ENCODE results near the gene CYREN. TPM values are rescaled to one million over a fixed set of nuclear protein-coding genes. Genes with fewer than 3 reads are reported as not detected.

The CYREN gene
- total and polyA plus RNA-seq, 2 donors (not counting 1 experiment from before 2014, with no cell fraction given), result 24.4 to 34.5 TPM

GRCh38 chr7:135180122-135180521 is 9.6 kb upstream of the CYREN start:
- Histone ChIP-seq H3K4me1 (ENCODE audit: control insufficient read depth, extremely low read depth, insufficient read depth, low read length) (no peaks in the 10 kb centered on the region), H3K27ac (ENCODE audit: insufficient read depth, low read length) (no peak overlapping the region), H3K36me3 (ENCODE audit: control insufficient read depth, insufficient read depth, low read length) (peaks cover 4% of the 10 kb centered on the region), H3K4me3 (replicated peaks in 1 of 4; ENCODE audit: control extremely low read depth in 1 of 4, insufficient read depth in 1 of 4, low read depth in 3 of 4, low read length in 4 of 4) (no peak overlapping the region), H2AFZ (ENCODE audit: low read length) (no peak overlapping the region), H3K9me3 (ENCODE audit: control insufficient read depth, insufficient read depth, low read depth, low read length) (peaks cover 2% of the 10 kb centered on the region), H3K27me3 (ENCODE audit: control insufficient read depth, insufficient read depth, low read length) (no peaks in the 10 kb centered on the region), H4K20me1 (ENCODE audit: control insufficient read depth, extremely low read depth, insufficient read depth, low read length) (no peaks in the 10 kb centered on the region), H3K4me2 (ENCODE audit: extremely low read depth, insufficient read depth, low read length) (no peak overlapping the region), H3K79me2 (ENCODE audit: control insufficient read depth, insufficient read depth, low read length) (no peaks in the 10 kb centered on the region), H3K9ac (ENCODE audit: insufficient read depth, low read length) (no peak overlapping the region)
- TF ChIP-seq CTCF (conservative IDR thresholded peaks at IDR 0.05 in 1 of 2, IDR thresholded peaks at IDR 0.05 in 1 of 2; ENCODE audit: low read depth in 1 of 2, low read length in 2 of 2) (no peak), EZH2 (IDR thresholded peaks at IDR 0.05; ENCODE audit: low read length, missing control alignments) (no peak)
- no peak for DNase-seq (ENCODE audit: low read depth in 2 of 2)

- peaks cover 2% of the 10 kb centered on the region for H3K9me3 ChIP-seq (ENCODE audit: control insufficient read depth, insufficient read depth, low read depth, low read length)
- H3K27me3 ChIP-seq (ENCODE audit: control insufficient read depth, insufficient read depth, low read length), result no peaks in the 10 kb centered on the region
- TF ChIP-seq CTCF (conservative IDR thresholded peaks at IDR 0.05 in 1 of 2, IDR thresholded peaks at IDR 0.05 in 1 of 2; ENCODE audit: low read depth in 1 of 2, low read length in 2 of 2) (no peak), EZH2 (IDR thresholded peaks at IDR 0.05; ENCODE audit: low read length, missing control alignments) (no peak)
- H3K4me2 ChIP-seq (ENCODE audit: extremely low read depth, insufficient read depth, low read length), result no peak overlapping the region
- no peaks in the 10 kb centered on the region for H3K79me2 ChIP-seq (ENCODE audit: control insufficient read depth, insufficient read depth, low read length)
- H4K20me1 ChIP-seq (ENCODE audit: control insufficient read depth, extremely low read depth, insufficient read depth, low read length), result no peaks in the 10 kb centered on the region
- H3K27ac ChIP-seq (ENCODE audit: insufficient read depth, low read length), result no peak overlapping the region
- H3K4me3 ChIP-seq (replicated peaks in 1 of 4; ENCODE audit: control extremely low read depth in 1 of 4, insufficient read depth in 1 of 4, low read depth in 3 of 4, low read length in 4 of 4), result no peak overlapping the region
- DNase-seq (ENCODE audit: low read depth in 2 of 2), result no peak
- H3K36me3 ChIP-seq (ENCODE audit: control insufficient read depth, insufficient read depth, low read length), result peaks cover 4% of the 10 kb centered on the region
- H3K4me1 ChIP-seq (ENCODE audit: control insufficient read depth, extremely low read depth, insufficient read depth, low read length), result no peaks in the 10 kb centered on the region
- H2AFZ ChIP-seq (ENCODE audit: low read length), result no peak overlapping the region
- no peak overlapping the region for H3K9ac ChIP-seq (ENCODE audit: insufficient read depth, low read length)
Observed at GRCh38 chr7:135179321-135179925, 8.9 kb upstream of the CYREN start.

GRCh38 chr7:135178364-135178763 is 7.9 kb upstream of the CYREN start:
- H3K27ac ChIP-seq (ENCODE audit: insufficient read depth, low read length), result no peak overlapping the region
- peaks cover 2% of the 10 kb centered on the region for H3K9me3 ChIP-seq (ENCODE audit: control insufficient read depth, insufficient read depth, low read depth, low read length)
- TF ChIP-seq EZH2 (IDR thresholded peaks at IDR 0.05; ENCODE audit: low read length, missing control alignments) (no peak), CTCF (conservative IDR thresholded peaks at IDR 0.05 in 1 of 2, IDR thresholded peaks at IDR 0.05 in 1 of 2; ENCODE audit: low read depth in 1 of 2, low read length in 2 of 2) (no peak)
- no peak overlapping the region for H3K4me2 ChIP-seq (ENCODE audit: extremely low read depth, insufficient read depth, low read length)
- H2AFZ ChIP-seq (ENCODE audit: low read length), result no peak overlapping the region
- H3K9ac ChIP-seq (ENCODE audit: insufficient read depth, low read length), result no peak overlapping the region
- no peaks in the 10 kb centered on the region for H3K27me3 ChIP-seq (ENCODE audit: control insufficient read depth, insufficient read depth, low read length)
- no peaks in the 10 kb centered on the region for H3K4me1 ChIP-seq (ENCODE audit: control insufficient read depth, extremely low read depth, insufficient read depth, low read length)
- no peak overlapping the region for H3K4me3 ChIP-seq (replicated peaks in 1 of 4; ENCODE audit: control extremely low read depth in 1 of 4, insufficient read depth in 1 of 4, low read depth in 3 of 4, low read length in 4 of 4)
- H3K36me3 ChIP-seq (ENCODE audit: control insufficient read depth, insufficient read depth, low read length), result peaks cover 2% of the 10 kb centered on the region
- H4K20me1 ChIP-seq (ENCODE audit: control insufficient read depth, extremely low read depth, insufficient read depth, low read length), result no peaks in the 10 kb centered on the region
- no peaks in the 10 kb centered on the region for H3K79me2 ChIP-seq (ENCODE audit: control insufficient read depth, insufficient read depth, low read length)
- DNase-seq (ENCODE audit: low read depth in 2 of 2), result no peak
